Measurements from ENCODE around the gene FAM13A.

Gene FAM13A

DNA sequence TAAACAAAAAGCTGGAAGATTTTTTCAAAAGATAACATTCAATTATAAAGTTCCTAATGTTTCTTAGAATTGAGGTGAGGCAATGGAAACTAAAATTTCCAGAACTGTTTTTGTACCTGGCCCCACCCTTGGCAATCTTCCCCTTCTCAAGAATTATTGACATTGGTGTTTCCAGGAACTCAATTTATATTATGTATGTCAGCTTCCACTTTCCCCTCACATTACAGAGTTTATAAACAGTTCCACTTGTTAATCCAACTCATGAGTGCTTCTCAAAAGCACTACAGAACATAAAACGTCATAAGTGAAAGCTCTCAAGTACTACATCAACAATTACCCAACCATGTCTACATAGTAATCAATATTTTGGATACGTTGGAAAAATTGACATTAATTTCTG lies 107.4 kb downstream of the FAM13A start:
- Histone ChIP-seq H3K9ac (ENCODE audit: low read length) (no peak overlapping the region), H3K27me3 (replicated peaks; ENCODE audit: insufficient read depth, low read length) (no peaks in the 10 kb centered on the region), H3K9me3 (replicated peaks; ENCODE audit: insufficient read depth, low read length) (no peaks in the 10 kb centered on the region), H4K20me1 (ENCODE audit: insufficient read depth, low read length) (no peaks in the 10 kb centered on the region), H2AFZ (ENCODE audit: low read length) (no peak overlapping the region), H3K4me1 (ENCODE audit: low read length) (peaks cover 9% of the 10 kb centered on the region; the same call in 1 of the 2 replicates), H3K36me3 (replicated peaks; ENCODE audit: insufficient read depth, low read length) (no peaks in the 10 kb centered on the region), H3K4me2 (ENCODE audit: low read depth, low read length) (no peak overlapping the region), H3K4me3 (ENCODE audit: low read length) (no peak overlapping the region), H3K79me2 (ENCODE audit: low read length) (no peaks in the 10 kb centered on the region), H3F3A (ENCODE audit: insufficient read depth, low read length) (no peaks in the 10 kb centered on the region), H3K9me2 (replicated peaks; ENCODE audit: insufficient read depth, low read length) (no peaks in the 10 kb centered on the region), H3K27ac (ENCODE audit: low read length) (no peak overlapping the region)
- TF ChIP-seq, protein P1, sequence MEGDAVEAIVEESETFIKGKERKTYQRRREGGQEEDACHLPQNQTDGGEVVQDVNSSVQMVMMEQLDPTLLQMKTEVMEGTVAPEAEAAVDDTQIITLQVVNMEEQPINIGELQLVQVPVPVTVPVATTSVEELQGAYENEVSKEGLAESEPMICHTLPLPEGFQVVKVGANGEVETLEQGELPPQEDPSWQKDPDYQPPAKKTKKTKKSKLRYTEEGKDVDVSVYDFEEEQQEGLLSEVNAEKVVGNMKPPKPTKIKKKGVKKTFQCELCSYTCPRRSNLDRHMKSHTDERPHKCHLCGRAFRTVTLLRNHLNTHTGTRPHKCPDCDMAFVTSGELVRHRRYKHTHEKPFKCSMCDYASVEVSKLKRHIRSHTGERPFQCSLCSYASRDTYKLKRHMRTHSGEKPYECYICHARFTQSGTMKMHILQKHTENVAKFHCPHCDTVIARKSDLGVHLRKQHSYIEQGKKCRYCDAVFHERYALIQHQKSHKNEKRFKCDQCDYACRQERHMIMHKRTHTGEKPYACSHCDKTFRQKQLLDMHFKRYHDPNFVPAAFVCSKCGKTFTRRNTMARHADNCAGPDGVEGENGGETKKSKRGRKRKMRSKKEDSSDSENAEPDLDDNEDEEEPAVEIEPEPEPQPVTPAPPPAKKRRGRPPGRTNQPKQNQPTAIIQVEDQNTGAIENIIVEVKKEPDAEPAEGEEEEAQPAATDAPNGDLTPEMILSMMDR (IDR thresholded peaks at IDR 0.05; ENCODE audit: low read length), result no peak
- no peak for TF ChIP-seq EZH2 (optimal IDR thresholded peaks at IDR 0.05; ENCODE audit: low read depth, low read length)
- no peak for TF ChIP-seq EZH2phosphoT487 (IDR thresholded peaks at IDR 0.05; ENCODE audit: low read length)
- DNase-seq, result no peak

DNA sequence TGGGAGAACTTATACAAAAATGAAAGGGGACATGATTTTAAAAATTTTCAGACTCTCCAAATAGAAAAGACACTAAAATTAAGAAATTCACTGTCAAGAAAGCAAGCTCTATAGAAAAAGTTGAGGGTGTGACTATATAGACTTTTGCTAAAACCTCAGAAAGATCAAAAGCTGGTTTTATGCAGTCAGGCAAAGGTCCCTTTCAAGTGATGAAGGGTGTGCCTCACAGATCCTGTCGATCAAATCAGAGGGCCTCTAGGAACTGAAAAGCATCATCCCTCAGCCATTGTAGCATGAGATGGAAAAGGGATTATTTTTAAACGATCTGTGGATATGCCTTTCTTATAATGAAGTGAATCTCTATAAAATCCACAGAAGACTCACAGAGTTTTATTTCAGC lies 116.5 kb downstream of the FAM13A start:
- Histone ChIP-seq H3K27ac (ENCODE audit: low read length) (no peak overlapping the region), H3K4me2 (ENCODE audit: low read depth, low read length) (no peak overlapping the region), H4K20me1 (ENCODE audit: insufficient read depth, low read length) (no peaks in the 10 kb centered on the region), H3K4me1 (ENCODE audit: low read length) (no peaks in the 10 kb centered on the region), H3F3A (ENCODE audit: insufficient read depth, low read length) (no peaks in the 10 kb centered on the region), H3K9ac (ENCODE audit: low read length) (no peak overlapping the region), H3K9me3 (replicated peaks; ENCODE audit: insufficient read depth, low read length) (no peaks in the 10 kb centered on the region), H3K79me2 (ENCODE audit: low read length) (no peaks in the 10 kb centered on the region), H2AFZ (ENCODE audit: low read length) (no peak overlapping the region), H3K9me2 (replicated peaks; ENCODE audit: insufficient read depth, low read length) (no peaks in the 10 kb centered on the region), H3K27me3 (replicated peaks; ENCODE audit: insufficient read depth, low read length) (no peaks in the 10 kb centered on the region), H3K4me3 (ENCODE audit: low read length) (no peak overlapping the region), H3K36me3 (replicated peaks; ENCODE audit: insufficient read depth, low read length) (no peaks in the 10 kb centered on the region)
- DNase-seq, result no peak
- TF ChIP-seq, protein P1 (IDR thresholded peaks at IDR 0.05; ENCODE audit: low read length), result no peak
- TF ChIP-seq EZH2phosphoT487 (IDR thresholded peaks at IDR 0.05; ENCODE audit: low read length), result no peak
- no peak for TF ChIP-seq EZH2 (optimal IDR thresholded peaks at IDR 0.05; ENCODE audit: low read depth, low read length)

DNA sequence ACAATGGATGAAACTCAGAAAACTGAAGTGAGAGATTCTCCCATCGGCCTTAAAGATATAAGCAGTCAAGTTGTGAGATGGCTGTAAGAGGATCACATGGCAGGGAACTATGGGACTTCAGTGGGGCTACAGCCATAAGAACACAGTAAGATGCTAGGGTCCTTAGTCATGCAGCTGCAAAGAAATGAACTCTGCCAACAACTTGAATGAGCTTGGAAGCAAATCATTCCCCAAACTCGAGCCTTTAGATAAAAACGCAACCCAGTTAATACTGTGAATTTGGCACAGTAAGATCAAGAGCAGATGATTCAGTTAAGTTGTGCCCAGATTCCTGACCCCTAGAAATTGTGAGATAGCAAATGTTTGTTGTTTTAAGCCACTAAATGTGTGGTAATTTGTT lies 117.3 kb downstream of the FAM13A start:
- DNase-seq, result no peak

More for the DNA sequence above, 117.3 kb downstream of the FAM13A start:
- no peaks in the 10 kb centered on the region for H3K79me2 ChIP-seq (ENCODE audit: low read length)
- no peaks in the 10 kb centered on the region for H3F3A ChIP-seq (ENCODE audit: insufficient read depth, low read length)
- H3K36me3 ChIP-seq (replicated peaks; ENCODE audit: insufficient read depth, low read length), result no peaks in the 10 kb centered on the region
- H3K27ac ChIP-seq (ENCODE audit: low read length), result no peak overlapping the region
- no peak overlapping the region for H3K4me2 ChIP-seq (ENCODE audit: low read depth, low read length)
- H3K4me1 ChIP-seq (ENCODE audit: low read length), result no peaks in the 10 kb centered on the region
- no peak overlapping the region for H3K4me3 ChIP-seq (ENCODE audit: low read length)
- H4K20me1 ChIP-seq (ENCODE audit: insufficient read depth, low read length), result no peaks in the 10 kb centered on the region
- H2AFZ ChIP-seq (ENCODE audit: low read length), result no peak overlapping the region
- H3K9me2 ChIP-seq (replicated peaks; ENCODE audit: insufficient read depth, low read length), result no peaks in the 10 kb centered on the region
- no peak overlapping the region for H3K9ac ChIP-seq (ENCODE audit: low read length)
- TF ChIP-seq, protein P1 (IDR thresholded peaks at IDR 0.05; ENCODE audit: low read length), result no peak
- TF ChIP-seq EZH2 (optimal IDR thresholded peaks at IDR 0.05; ENCODE audit: low read depth, low read length) (no peak), EZH2phosphoT487 (IDR thresholded peaks at IDR 0.05; ENCODE audit: low read length) (no peak)
- no peaks in the 10 kb centered on the region for H3K27me3 ChIP-seq (replicated peaks; ENCODE audit: insufficient read depth, low read length)
- H3K9me3 ChIP-seq (replicated peaks; ENCODE audit: insufficient read depth, low read length), result no peaks in the 10 kb centered on the region

Measured in MM.1S (cell line).